WTC11 (cell line): ENCODE data around the gene PLEKHF1. TPM values are rescaled to one million over a fixed set of nuclear protein-coding genes. Genes with fewer than 3 reads are reported as not detected.

Experiments
- ATAC-seq: fragments of 200-7000 bp; cut with Tn5 transposase; 2 replicates; pipeline ENCODE4 v1.10.0; 2021; ENCODE audit warnings: mild to moderate bottlenecking, moderate library complexity
- CTCF ChIA-PET: fragments of 300-600 bp; sonication (Branson Sonifier 250); formaldehyde crosslinking; loops from one replicate; lab custom pipeline; 2021; ENCODE audit warnings: antibody characterized with exemption; lab: Charles Lee
- POLR2A ChIA-PET: fragments of 350-600 bp; sonication (Branson Sonifier 250); formaldehyde crosslinking; loops from one replicate; lab custom pipeline; 2021; ENCODE audit warnings: antibody characterized with exemption; lab: Charles Lee
- DNase-seq: peaks from one replicate; pipeline ENCODE4 v3.0.0; 2021; ENCODE audit warnings: low spot score
- H3K27ac Mint-ChIP-seq: 2 replicates; pipeline ENCODE4 v1.8.0; 2021; ENCODE audit warnings: mixed read lengths
- H3K27me3 Mint-ChIP-seq: 2 replicates; pipeline ENCODE4 v1.8.0; 2021; ENCODE audit warnings: low read depth, mild to moderate bottlenecking, moderate library complexity, mixed read lengths
- H3K36me3 Mint-ChIP-seq: 2 replicates; pipeline ENCODE4 v1.8.0; 2021; ENCODE audit warnings: mixed read lengths
- H3K4me1 Mint-ChIP-seq: 2 replicates; pipeline ENCODE4 v1.8.0; 2022; ENCODE audit warnings: mixed read lengths
- H3K4me3 Mint-ChIP-seq: 2 replicates; pipeline ENCODE4 v1.8.0; 2021; ENCODE audit warnings: mild to moderate bottlenecking, moderate library complexity, mixed read lengths
- H3K9me3 Mint-ChIP-seq: 2 replicates; pipeline ENCODE4 v1.8.0; 2021; ENCODE audit warnings: mixed read lengths
- ATF1 ChIP-seq: sonication (generic); formaldehyde crosslinking; IDR thresholded peaks from 2 replicates; pipeline ENCODE4 v1.8.1; 2023; ENCODE audit warnings: mild to moderate bottlenecking, moderate library complexity, missing genetic modification reagents
- GRHL2 ChIP-seq: fragments of 250-450 bp; sonication (Bioruptor Pico); IDR thresholded peaks from 2 replicates; pipeline ENCODE4 v1.8.0; 2022; ENCODE audit warnings: mild to moderate bottlenecking, moderate library complexity; ENCODE audit not compliant: insufficient replicate concordance, severe bottlenecking
- IRF2 ChIP-seq: sonication (generic); formaldehyde crosslinking; IDR thresholded peaks from 2 replicates; pipeline ENCODE4 v1.8.0; 2022; ENCODE audit warnings: low read depth, missing genetic modification reagents, borderline replicate concordance
- KAT7 ChIP-seq: sonication (generic); formaldehyde crosslinking; IDR thresholded peaks from 2 replicates; pipeline ENCODE4 v1.8.1; 2023; ENCODE audit warnings: missing genetic modification reagents, mild to moderate bottlenecking, borderline replicate concordance
- NR3C1 ChIP-seq: sonication (generic); formaldehyde crosslinking; conservative IDR thresholded peaks from 2 replicates; pipeline ENCODE4 v1.8.1; 2023; ENCODE audit warnings: low read depth, mild to moderate bottlenecking, missing genetic modification reagents
- TEAD1 ChIP-seq: sonication (generic); formaldehyde crosslinking; IDR thresholded peaks from 2 replicates; pipeline ENCODE4 v1.8.0; 2022; ENCODE audit warnings: mild to moderate bottlenecking, missing genetic modification reagents
- ZNF121 ChIP-seq: sonication (generic); formaldehyde crosslinking; IDR thresholded peaks from 2 replicates; pipeline ENCODE4 v1.8.0; 2023; ENCODE audit warnings: missing genetic modification reagents
- total RNA-seq: library from RNA; stranded (reverse); gene quantifications from 3 replicates; pipeline ENCODE4 v1.2.3, GENCODE V29; 2021
- TF ChIP-seq, protein P1 (sequence below): fragments of 250-450 bp; sonication (Bioruptor Pico); IDR thresholded peaks from 2 replicates; pipeline ENCODE4 v1.9.0; 2021; ENCODE audit warnings: mild to moderate bottlenecking, borderline replicate concordance
- TF ChIP-seq, protein P2 (sequence below): sonication (generic); formaldehyde crosslinking; IDR thresholded peaks from 2 replicates; pipeline ENCODE4 v1.8.1; 2023; ENCODE audit warnings: mild to moderate bottlenecking, missing genetic modification reagents, moderate library complexity
- TF ChIP-seq, protein P3 (sequence below): sonication (generic); formaldehyde crosslinking; IDR thresholded peaks from 2 replicates; pipeline ENCODE4 v1.8.1; 2023; ENCODE audit warnings: mild to moderate bottlenecking, moderate library complexity, missing genetic modification reagents
- TF ChIP-seq, protein P4 (sequence below): sonication (generic); formaldehyde crosslinking; IDR thresholded peaks from 2 replicates; pipeline ENCODE4 v1.8.1; 2023; ENCODE audit warnings: mild to moderate bottlenecking, missing genetic modification reagents, borderline replicate concordance
- TF ChIP-seq, protein P5 (sequence below): fragments of 250-450 bp; sonication (Bioruptor Pico); IDR thresholded peaks from 2 replicates; pipeline ENCODE4 v1.8.0; 2021; ENCODE audit warnings: mild to moderate bottlenecking

The PLEKHF1 gene
- total RNA-seq, 1 experiment from 2014 or later: 17.9 TPM

DNA sequence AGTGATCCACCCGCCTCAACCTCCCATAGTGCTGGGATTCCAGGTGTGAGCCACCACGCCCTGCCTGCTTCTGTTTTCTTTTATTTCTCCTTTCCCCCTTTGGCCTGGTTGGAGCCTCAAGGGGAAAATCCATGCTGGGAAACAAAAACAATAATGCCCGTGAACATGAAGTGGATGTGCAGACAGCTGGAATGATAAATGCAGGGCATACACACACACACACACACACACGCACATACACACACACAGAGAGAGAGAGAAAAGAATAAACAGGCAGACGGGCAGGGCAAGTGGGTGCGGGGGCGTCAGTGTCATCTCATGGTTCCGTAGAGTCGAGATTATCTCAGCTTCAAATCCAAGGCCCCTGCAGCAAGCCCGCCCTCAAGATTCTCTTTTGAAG is 4.4 kb upstream of the PLEKHF1 start:
- TF ChIP-seq, protein P1, sequence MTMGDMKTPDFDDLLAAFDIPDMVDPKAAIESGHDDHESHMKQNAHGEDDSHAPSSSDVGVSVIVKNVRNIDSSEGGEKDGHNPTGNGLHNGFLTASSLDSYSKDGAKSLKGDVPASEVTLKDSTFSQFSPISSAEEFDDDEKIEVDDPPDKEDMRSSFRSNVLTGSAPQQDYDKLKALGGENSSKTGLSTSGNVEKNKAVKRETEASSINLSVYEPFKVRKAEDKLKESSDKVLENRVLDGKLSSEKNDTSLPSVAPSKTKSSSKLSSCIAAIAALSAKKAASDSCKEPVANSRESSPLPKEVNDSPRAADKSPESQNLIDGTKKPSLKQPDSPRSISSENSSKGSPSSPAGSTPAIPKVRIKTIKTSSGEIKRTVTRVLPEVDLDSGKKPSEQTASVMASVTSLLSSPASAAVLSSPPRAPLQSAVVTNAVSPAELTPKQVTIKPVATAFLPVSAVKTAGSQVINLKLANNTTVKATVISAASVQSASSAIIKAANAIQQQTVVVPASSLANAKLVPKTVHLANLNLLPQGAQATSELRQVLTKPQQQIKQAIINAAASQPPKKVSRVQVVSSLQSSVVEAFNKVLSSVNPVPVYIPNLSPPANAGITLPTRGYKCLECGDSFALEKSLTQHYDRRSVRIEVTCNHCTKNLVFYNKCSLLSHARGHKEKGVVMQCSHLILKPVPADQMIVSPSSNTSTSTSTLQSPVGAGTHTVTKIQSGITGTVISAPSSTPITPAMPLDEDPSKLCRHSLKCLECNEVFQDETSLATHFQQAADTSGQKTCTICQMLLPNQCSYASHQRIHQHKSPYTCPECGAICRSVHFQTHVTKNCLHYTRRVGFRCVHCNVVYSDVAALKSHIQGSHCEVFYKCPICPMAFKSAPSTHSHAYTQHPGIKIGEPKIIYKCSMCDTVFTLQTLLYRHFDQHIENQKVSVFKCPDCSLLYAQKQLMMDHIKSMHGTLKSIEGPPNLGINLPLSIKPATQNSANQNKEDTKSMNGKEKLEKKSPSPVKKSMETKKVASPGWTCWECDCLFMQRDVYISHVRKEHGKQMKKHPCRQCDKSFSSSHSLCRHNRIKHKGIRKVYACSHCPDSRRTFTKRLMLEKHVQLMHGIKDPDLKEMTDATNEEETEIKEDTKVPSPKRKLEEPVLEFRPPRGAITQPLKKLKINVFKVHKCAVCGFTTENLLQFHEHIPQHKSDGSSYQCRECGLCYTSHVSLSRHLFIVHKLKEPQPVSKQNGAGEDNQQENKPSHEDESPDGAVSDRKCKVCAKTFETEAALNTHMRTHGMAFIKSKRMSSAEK (CRISPR knock-in tag): no peak
- ChIA-PET CTCF (interaction anchor here (1.0 kb wide), 1 partner anchor 8 kb away, joined by 3 read pairs; no protein-coding TSS in a partner anchor), POLR2A (no interaction called here)
- DNase-seq (no peak), ATAC-seq (no peak)
- peaks cover 7% of the 10 kb centered on the region for H3K4me1 Mint-ChIP-seq
- no peaks in the 10 kb centered on the region for H3K27me3 Mint-ChIP-seq
- H3K36me3 Mint-ChIP-seq: no peaks in the 10 kb centered on the region
- H3K4me3 Mint-ChIP-seq: no peak overlapping the region
- no peak overlapping the region for H3K27ac Mint-ChIP-seq
- no peaks in the 10 kb centered on the region for H3K9me3 Mint-ChIP-seq

DNA sequence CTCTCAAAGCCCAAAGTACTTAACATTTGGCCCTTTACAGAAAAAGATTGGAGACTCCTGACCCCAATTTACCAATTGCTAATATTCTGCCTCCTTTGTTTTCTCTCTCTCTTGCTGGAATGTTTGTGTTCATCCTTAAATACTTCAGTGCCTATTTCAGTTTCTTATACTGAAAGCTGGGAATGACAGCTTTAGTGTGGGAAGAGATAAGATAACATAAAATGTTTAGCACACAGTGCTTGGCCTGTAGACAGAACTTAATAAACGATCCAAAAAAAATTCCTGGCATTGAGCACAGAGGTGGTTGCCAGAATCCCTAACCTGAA is 3.0 kb upstream of the PLEKHF1 start:
- no peak for ATAC-seq

More for the DNA sequence above, 3.0 kb upstream of the PLEKHF1 start:
- DNase-seq: no peak
- Mint-ChIP-seq H3K27me3 (no peaks in the 10 kb centered on the region), H3K4me1 (peaks cover 16% of the 10 kb centered on the region), H3K4me3 (no peak overlapping the region), H3K9me3 (no peaks in the 10 kb centered on the region), H3K27ac (no peak overlapping the region), H3K36me3 (no peaks in the 10 kb centered on the region)
- TF ChIP-seq, protein P2, sequence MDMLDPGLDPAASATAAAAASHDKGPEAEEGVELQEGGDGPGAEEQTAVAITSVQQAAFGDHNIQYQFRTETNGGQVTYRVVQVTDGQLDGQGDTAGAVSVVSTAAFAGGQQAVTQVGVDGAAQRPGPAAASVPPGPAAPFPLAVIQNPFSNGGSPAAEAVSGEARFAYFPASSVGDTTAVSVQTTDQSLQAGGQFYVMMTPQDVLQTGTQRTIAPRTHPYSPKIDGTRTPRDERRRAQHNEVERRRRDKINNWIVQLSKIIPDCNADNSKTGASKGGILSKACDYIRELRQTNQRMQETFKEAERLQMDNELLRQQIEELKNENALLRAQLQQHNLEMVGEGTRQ (CRISPR knock-in tag): no peak
- TF ChIP-seq, protein P3, sequence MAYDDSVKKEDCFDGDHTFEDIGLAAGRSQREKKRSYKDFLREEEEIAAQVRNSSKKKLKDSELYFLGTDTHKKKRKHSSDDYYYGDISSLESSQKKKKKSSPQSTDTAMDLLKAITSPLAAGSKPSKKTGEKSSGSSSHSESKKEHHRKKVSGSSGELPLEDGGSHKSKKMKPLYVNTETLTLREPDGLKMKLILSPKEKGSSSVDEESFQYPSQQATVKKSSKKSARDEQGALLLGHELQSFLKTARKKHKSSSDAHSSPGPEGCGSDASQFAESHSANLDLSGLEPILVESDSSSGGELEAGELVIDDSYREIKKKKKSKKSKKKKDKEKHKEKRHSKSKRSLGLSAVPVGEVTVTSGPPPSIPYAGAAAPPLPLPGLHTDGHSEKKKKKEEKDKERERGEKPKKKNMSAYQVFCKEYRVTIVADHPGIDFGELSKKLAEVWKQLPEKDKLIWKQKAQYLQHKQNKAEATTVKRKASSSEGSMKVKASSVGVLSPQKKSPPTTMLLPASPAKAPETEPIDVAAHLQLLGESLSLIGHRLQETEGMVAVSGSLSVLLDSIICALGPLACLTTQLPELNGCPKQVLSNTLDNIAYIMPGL (CRISPR knock-in tag): no peak
- TF ChIP-seq TEAD1 (CRISPR knock-in tag): no peak
- TF ChIP-seq, protein P4, sequence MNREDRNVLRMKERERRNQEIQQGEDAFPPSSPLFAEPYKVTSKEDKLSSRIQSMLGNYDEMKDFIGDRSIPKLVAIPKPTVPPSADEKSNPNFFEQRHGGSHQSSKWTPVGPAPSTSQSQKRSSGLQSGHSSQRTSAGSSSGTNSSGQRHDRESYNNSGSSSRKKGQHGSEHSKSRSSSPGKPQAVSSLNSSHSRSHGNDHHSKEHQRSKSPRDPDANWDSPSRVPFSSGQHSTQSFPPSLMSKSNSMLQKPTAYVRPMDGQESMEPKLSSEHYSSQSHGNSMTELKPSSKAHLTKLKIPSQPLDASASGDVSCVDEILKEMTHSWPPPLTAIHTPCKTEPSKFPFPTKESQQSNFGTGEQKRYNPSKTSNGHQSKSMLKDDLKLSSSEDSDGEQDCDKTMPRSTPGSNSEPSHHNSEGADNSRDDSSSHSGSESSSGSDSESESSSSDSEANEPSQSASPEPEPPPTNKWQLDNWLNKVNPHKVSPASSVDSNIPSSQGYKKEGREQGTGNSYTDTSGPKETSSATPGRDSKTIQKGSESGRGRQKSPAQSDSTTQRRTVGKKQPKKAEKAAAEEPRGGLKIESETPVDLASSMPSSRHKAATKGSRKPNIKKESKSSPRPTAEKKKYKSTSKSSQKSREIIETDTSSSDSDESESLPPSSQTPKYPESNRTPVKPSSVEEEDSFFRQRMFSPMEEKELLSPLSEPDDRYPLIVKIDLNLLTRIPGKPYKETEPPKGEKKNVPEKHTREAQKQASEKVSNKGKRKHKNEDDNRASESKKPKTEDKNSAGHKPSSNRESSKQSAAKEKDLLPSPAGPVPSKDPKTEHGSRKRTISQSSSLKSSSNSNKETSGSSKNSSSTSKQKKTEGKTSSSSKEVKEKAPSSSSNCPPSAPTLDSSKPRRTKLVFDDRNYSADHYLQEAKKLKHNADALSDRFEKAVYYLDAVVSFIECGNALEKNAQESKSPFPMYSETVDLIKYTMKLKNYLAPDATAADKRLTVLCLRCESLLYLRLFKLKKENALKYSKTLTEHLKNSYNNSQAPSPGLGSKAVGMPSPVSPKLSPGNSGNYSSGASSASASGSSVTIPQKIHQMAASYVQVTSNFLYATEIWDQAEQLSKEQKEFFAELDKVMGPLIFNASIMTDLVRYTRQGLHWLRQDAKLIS (CRISPR knock-in tag): no peak
- TF ChIP-seq NR3C1: no peak
- no peak for TF ChIP-seq GRHL2
- TF ChIP-seq ZNF121 (CRISPR knock-in tag): no peak
- no peak for TF ChIP-seq KAT7
- TF ChIP-seq ATF1 (CRISPR knock-in tag): no peak
- TF ChIP-seq, protein P5, sequence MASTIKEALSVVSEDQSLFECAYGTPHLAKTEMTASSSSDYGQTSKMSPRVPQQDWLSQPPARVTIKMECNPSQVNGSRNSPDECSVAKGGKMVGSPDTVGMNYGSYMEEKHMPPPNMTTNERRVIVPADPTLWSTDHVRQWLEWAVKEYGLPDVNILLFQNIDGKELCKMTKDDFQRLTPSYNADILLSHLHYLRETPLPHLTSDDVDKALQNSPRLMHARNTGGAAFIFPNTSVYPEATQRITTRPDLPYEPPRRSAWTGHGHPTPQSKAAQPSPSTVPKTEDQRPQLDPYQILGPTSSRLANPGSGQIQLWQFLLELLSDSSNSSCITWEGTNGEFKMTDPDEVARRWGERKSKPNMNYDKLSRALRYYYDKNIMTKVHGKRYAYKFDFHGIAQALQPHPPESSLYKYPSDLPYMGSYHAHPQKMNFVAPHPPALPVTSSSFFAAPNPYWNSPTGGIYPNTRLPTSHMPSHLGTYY (CRISPR knock-in tag): no peak
- no peak for TF ChIP-seq IRF2 (CRISPR knock-in tag)
- POLR2A ChIA-PET: no interaction called here
- CTCF ChIA-PET: interaction anchor here (0.8 to 1.1 kb wide), 4 partner anchors 9 to 212 kb away, joined by 3 to 4 read pairs (median 4); no protein-coding TSS in a partner anchor
